Activated naive CD8-positive, alpha-beta T cell treated with anti-CD3 and anti-CD28 coated beads, Interleukin-2, amount 10 ng/mL, durations not matched to agents 7 days and 5 days (primary cell): ENCODE results near the gene SMAD7. TPM values are rescaled to one million over a fixed set of nuclear protein-coding genes. Genes with fewer than 3 reads are reported as not detected.
A peak's percentile ranks its signal among the peaks of the same experiment; 100 is the strongest.

Experiments
- ATAC-seq: fragments of 150-1000 bp; cut with Tn5 transposase; one replicate; pipeline ENCODE4 v1.10.0; 2021; ENCODE audit warnings: low read depth, moderate library complexity
- POLR2A ChIA-PET: fragments of 350-600 bp; sonication (Branson Sonifier 250); formaldehyde crosslinking; loops from one replicate; lab custom pipeline; 2021; ENCODE audit warnings: antibody characterized with exemption; lab: Charles Lee
- DNase-seq: peaks from one replicate; pipeline ENCODE4 v3.0.0; 2021
- H3K27ac Mint-ChIP-seq: one replicate; pipeline ENCODE4 v1.8.0; 2022; ENCODE audit warnings: mild to moderate bottlenecking, mixed read lengths
- H3K27me3 Mint-ChIP-seq: one replicate; pipeline ENCODE4 v1.8.0; 2022; ENCODE audit warnings: mild to moderate bottlenecking, moderate library complexity, mixed read lengths
- H3K36me3 Mint-ChIP-seq: one replicate; pipeline ENCODE4 v1.8.0; 2021; ENCODE audit warnings: mild to moderate bottlenecking, mixed read lengths
- H3K4me1 Mint-ChIP-seq: one replicate; pipeline ENCODE4 v1.8.0; 2021; ENCODE audit warnings: mixed read lengths
- H3K4me3 Mint-ChIP-seq: one replicate; pipeline ENCODE4 v1.8.0; 2022; ENCODE audit warnings: mild to moderate bottlenecking, moderate library complexity, mixed read lengths
- H3K9me3 Mint-ChIP-seq: one replicate; pipeline ENCODE4 v1.8.0; 2021; ENCODE audit warnings: mixed read lengths
- total RNA-seq, 2 experiments: library from RNA; stranded (reverse); gene quantifications; one replicate each; pipeline ENCODE4 v1.2.3, GENCODE V29; 2021

SMAD7 gene, protein sequence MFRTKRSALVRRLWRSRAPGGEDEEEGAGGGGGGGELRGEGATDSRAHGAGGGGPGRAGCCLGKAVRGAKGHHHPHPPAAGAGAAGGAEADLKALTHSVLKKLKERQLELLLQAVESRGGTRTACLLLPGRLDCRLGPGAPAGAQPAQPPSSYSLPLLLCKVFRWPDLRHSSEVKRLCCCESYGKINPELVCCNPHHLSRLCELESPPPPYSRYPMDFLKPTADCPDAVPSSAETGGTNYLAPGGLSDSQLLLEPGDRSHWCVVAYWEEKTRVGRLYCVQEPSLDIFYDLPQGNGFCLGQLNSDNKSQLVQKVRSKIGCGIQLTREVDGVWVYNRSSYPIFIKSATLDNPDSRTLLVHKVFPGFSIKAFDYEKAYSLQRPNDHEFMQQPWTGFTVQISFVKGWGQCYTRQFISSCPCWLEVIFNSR
- 10 to 100 TPM; 26.8 to 30.1 TPM for total RNA-seq

DNA sequence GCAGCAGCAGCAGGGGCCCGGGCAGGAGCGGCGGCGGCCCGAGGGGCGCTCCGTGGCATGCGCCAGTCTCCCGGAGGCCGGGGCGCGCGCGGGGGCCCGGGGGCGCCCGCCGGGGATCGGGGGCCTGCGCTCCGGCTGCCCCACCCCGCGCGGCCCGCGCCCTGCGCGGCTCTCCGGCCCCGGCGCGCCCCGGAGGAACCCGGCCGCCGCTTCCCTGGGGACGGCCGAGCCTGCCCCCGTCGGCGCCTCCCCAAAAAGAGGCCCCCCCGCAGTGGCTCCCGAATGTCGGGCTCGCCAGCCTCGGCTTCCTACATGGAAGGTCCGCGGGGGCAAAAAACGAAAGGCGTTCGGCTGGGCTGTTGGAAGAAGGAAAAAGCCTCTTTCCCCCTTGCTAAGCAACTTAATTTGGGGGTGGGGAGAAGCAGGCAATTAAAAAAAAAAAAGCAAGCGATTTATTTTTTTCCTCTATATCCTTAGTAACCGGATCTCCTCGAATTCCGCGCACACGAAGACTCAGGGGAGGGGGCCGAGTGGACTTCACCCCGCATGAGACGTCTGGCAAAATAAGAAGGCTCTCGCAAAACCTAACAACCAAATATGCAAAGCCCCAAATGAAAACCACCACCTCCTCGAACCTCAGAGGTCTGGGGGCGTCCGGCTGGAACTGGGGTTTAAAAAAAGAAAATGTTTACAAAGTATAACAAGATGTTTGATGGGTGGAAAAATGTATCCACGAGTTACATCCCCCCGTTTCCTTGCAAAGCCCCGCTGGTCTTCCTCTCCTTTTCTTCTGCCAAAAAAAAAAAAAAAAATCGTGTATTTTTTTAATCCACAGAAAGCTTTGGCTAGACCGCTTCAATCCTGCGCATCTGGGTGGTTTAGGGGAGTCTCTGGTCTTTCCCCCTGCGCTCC lies at the start of gene SMAD7:
Gene SMAD7, minus strand, starts transcription at position 430 of the 912 bp plus-strand sequence. CDS start 541 bp downstream, outside the sequence.
- DNase-seq, result no peak
- Mint-ChIP-seq H3K4me1 (peaks cover 25% of the 10 kb centered on the region), H3K27ac (peak within 1 kb of the TSS; percentile 93), H3K4me3 (peak within 1 kb of the TSS; percentile 100), H3K27me3 (peaks cover 5% of the 10 kb centered on the region), H3K36me3 (peaks cover 29% of the 10 kb centered on the region), H3K9me3 (no peaks in the 10 kb centered on the region)
- POLR2A ChIA-PET, result interaction anchor here (0.7 to 5.1 kb wide), 8 partner anchors 10 to 115 kb away, joined by 3 to 35 read pairs (median 4); no protein-coding TSS in a partner anchor
- ATAC-seq, result no peak

- Mint-ChIP-seq H3K27ac (no peak overlapping the region), H3K36me3 (no peaks in the 10 kb centered on the region), H3K27me3 (peaks cover 3% of the 10 kb centered on the region), H3K4me1 (peaks cover 9% of the 10 kb centered on the region), H3K9me3 (no peaks in the 10 kb centered on the region), H3K4me3 (no peak overlapping the region)
- ATAC-seq (no peak), DNase-seq (no peak)
- POLR2A ChIA-PET, result no interaction called here
These were observed 48.8 kb upstream of the SMAD7 start for GRCh38 chr18:48999569-48999968.

DNA sequence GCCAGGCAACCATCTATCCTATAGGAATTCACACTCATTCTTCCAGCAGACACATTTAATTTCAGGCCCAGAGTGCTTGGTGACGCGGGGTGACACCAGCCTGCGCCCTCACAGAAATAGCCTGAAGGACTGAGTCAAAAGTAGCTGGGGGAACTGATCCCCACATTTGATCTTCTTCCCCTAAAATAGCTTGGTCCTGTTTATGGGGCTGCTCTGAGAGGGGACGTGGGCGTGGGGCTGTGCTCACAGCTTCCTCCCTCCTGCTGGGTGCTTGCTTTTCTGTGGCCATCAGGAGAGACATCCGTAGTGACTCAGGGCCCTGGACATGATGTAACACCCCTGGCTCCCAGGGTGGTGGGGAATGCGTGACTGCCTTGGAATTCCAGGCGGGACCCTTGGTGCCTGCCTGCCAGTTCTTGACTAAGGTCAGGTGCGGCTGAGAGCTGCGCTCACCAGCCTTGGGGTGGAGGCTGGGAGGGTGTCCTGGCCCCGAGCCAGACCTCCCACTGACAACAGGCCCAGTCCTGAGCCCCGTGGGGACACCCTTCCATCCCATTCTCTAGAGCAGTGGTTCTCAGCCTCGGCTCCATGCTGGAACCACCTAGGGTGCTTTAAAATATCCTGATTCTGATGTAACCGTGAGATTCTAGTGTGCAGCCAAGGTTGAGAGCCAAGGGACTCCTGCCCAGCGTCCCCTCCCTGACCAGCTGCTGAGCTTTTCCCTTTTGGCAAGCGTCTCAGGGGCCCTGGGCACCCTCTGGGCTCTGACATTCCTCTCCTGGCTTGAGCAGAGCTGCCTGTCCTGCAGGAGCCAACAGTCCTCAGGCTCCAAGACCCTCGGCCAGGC lies 47.4 kb upstream of the SMAD7 start:
- Mint-ChIP-seq H3K4me1 (peaks cover 9% of the 10 kb centered on the region), H3K27me3 (peaks cover 4% of the 10 kb centered on the region), H3K9me3 (no peaks in the 10 kb centered on the region), H3K4me3 (no peak overlapping the region), H3K27ac (no peak overlapping the region), H3K36me3 (no peaks in the 10 kb centered on the region)
- DNase-seq (no peak), ATAC-seq (no peak)
- POLR2A ChIA-PET, result no interaction called here

DNA sequence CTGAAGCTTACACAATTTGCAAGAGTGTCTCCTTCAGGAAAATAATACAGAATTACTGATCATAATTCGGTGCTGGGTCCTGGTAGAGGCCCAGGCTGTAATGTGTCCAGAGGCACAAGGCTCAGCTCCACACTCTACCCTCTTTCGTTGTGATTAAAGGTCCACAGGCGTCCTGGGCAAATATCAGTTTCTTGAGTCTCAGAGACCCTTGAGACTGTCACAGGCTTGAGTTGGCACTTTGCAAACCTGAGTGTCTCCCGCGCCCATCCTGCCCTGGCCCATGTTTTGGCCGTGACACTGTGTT lies 46.9 kb upstream of the SMAD7 start:
- ATAC-seq (no peak), DNase-seq (no peak)
- no peak overlapping the region for H3K27ac Mint-ChIP-seq
- H3K4me1 Mint-ChIP-seq, result peaks cover 9% of the 10 kb centered on the region
- H3K4me3 Mint-ChIP-seq, result no peak overlapping the region
- POLR2A ChIA-PET, result no interaction called here
- H3K9me3 Mint-ChIP-seq, result no peaks in the 10 kb centered on the region
- H3K36me3 Mint-ChIP-seq, result no peaks in the 10 kb centered on the region
- peaks cover 7% of the 10 kb centered on the region for H3K27me3 Mint-ChIP-seq

DNA sequence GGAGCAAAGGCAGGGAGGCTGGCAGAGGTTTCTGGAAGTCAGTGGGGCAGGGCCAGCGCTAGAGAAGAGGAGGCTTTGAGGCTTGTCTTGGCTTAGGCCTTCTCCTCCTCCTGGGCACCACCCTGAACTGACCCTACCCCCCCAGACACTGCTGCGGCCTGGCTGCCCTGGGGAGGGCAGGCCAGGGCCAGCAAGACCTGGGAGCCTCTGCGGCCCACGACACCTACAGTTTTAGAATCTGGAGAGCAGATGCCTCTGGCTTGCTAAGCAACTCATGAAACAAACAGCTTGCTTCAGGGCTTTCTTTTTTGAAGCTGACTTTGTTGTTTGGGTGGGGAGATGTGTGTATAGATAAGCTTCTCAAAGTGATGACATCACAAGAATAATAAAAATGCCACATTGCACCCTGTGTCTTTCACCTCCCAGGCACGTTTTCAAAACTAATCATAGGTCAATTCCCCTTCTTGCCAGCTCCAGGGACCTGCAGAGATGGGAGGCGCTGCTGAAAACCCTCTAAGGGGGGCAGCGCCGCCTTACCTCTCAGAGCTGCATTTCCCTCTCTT lies 46.2 kb upstream of the SMAD7 start:
- H3K4me3 Mint-ChIP-seq, result no peak overlapping the region
- POLR2A ChIA-PET, result no interaction called here
- no peak overlapping the region for H3K27ac Mint-ChIP-seq
- DNase-seq, result no peak
- no peaks in the 10 kb centered on the region for H3K36me3 Mint-ChIP-seq
- ATAC-seq, result peak; percentile 47
- H3K4me1 Mint-ChIP-seq, result peaks cover 9% of the 10 kb centered on the region
- H3K9me3 Mint-ChIP-seq, result no peaks in the 10 kb centered on the region
- H3K27me3 Mint-ChIP-seq, result peaks cover 7% of the 10 kb centered on the region

- Mint-ChIP-seq H3K27me3 (peaks cover 7% of the 10 kb centered on the region), H3K9me3 (no peaks in the 10 kb centered on the region), H3K36me3 (no peaks in the 10 kb centered on the region), H3K4me3 (no peak overlapping the region), H3K27ac (no peak overlapping the region), H3K4me1 (peaks cover 9% of the 10 kb centered on the region)
- no peak for ATAC-seq
- no peak for DNase-seq
- POLR2A ChIA-PET, result no interaction called here
These were observed 45.3 kb upstream of the SMAD7 start for GRCh38 chr18:48996041-48996440.

- no peak overlapping the region for H3K27ac Mint-ChIP-seq
- H3K4me3 Mint-ChIP-seq, result no peak overlapping the region
- no peak for ATAC-seq
These were observed 44.4 kb upstream of the SMAD7 start for GRCh38 chr18:48994926-48995835.

DNA sequence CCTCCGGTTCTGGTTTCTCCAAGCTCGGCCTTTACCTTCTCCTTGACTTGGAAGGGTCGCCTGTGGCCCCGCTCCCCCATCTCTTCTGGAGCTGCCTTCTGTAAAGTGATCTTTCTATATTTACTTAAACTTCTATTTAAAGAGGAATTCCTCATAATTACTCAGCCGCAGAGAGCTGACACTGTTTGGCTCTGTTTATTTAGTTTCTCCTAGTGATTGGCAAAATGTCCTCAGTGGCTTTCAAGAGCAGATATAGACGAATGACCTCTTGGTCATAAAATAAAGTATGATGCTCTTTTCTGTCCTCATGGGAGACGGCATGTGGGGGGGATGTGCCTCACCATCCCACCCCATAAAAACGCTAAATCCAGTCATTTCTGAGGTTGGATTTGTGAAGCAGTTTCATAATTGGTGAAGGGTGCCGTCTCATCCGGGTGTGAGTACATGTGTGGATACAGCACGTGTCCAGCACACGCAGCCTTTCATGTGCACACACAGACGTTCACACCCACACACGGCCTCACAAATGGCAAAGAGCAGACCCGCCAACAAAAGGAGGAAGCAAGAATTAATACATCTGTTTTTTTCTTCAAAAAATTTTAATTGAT lies 43.4 kb upstream of the SMAD7 start:
- ATAC-seq (no peak), DNase-seq (no peak)
- POLR2A ChIA-PET, result no interaction called here
- peaks cover 9% of the 10 kb centered on the region for H3K4me1 Mint-ChIP-seq
- peaks cover 7% of the 10 kb centered on the region for H3K27me3 Mint-ChIP-seq
- no peak overlapping the region for H3K4me3 Mint-ChIP-seq
- H3K36me3 Mint-ChIP-seq, result no peaks in the 10 kb centered on the region
- no peak overlapping the region for H3K27ac Mint-ChIP-seq
- H3K9me3 Mint-ChIP-seq, result no peaks in the 10 kb centered on the region

More at GRCh38 chr18:48994926-48995835, 44.4 kb upstream of the SMAD7 start:
- POLR2A ChIA-PET, result no interaction called here
- H3K36me3 Mint-ChIP-seq, result no peaks in the 10 kb centered on the region
- peaks cover 7% of the 10 kb centered on the region for H3K27me3 Mint-ChIP-seq
- no peak for DNase-seq
- no peaks in the 10 kb centered on the region for H3K9me3 Mint-ChIP-seq
- H3K4me1 Mint-ChIP-seq, result peaks cover 9% of the 10 kb centered on the region

DNA sequence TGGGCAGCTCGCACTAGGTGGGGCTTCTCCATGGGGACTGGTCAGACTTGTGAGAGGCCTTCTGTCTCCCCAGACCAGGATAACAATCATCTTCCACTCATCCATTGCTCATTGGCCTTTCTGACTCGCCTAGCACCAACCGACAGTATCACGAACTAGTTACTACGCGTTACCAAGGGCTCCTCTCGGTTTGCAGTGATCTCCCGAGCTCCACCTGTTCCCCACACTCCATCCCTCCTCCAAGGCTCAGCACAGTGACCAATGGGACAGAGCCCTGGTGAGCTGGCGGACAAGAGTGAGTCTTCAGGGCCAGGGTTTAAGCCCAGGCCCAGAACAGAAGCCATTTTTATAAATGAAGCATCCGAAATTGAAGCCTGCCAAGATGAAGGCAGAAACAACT lies 42.8 kb upstream of the SMAD7 start:
- H3K27ac Mint-ChIP-seq, result no peak overlapping the region
- no peak overlapping the region for H3K4me3 Mint-ChIP-seq

DNA sequence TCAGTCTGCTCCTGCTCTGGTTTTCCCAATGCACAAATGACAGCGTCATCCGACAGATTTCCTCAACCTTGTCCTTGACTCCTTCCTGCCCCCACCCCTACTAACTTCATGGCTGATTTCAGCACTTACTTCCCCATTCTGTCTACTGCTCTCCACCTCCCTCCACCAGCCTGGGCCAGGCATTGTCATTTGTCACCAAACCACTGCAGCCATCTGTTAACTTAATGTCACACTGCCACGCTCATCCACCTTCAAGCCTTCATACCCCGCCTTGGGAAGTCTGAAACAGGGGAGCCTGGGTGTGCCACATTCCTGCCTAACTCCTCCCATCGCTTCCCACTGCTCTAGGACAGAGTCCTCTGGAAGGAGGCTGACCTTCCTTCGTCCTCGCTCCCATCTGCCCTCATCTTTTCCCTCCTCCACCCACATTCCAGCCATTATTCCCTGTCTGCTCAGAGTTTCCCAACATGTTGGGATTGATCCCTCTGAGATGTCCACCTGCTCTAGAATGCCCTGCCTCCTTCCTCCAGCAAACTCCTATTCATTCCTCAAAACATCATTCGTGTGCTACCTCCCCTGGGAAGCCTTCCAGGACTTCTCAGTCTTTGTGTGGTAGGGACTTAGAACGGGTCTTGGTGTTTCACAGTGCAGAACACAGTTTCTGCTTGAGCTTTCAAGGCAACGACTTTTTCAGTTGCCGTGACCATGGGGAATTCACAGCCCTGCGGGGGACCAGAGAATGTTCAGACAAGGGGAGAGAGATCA lies 42.2 kb upstream of the SMAD7 start:
- Mint-ChIP-seq H3K27me3 (peaks cover 7% of the 10 kb centered on the region), H3K27ac (no peak overlapping the region), H3K4me3 (no peak overlapping the region), H3K9me3 (no peaks in the 10 kb centered on the region), H3K4me1 (peaks cover 5% of the 10 kb centered on the region), H3K36me3 (no peaks in the 10 kb centered on the region)
- ATAC-seq (no peak), DNase-seq (no peak)
- POLR2A ChIA-PET, result no interaction called here

More for the DNA sequence above, 42.8 kb upstream of the SMAD7 start:
- ATAC-seq (no peak), DNase-seq (no peak)
- POLR2A ChIA-PET, result no interaction called here
- Mint-ChIP-seq H3K9me3 (no peaks in the 10 kb centered on the region), H3K4me1 (peaks cover 7% of the 10 kb centered on the region), H3K27me3 (peaks cover 7% of the 10 kb centered on the region), H3K36me3 (no peaks in the 10 kb centered on the region)

DNA sequence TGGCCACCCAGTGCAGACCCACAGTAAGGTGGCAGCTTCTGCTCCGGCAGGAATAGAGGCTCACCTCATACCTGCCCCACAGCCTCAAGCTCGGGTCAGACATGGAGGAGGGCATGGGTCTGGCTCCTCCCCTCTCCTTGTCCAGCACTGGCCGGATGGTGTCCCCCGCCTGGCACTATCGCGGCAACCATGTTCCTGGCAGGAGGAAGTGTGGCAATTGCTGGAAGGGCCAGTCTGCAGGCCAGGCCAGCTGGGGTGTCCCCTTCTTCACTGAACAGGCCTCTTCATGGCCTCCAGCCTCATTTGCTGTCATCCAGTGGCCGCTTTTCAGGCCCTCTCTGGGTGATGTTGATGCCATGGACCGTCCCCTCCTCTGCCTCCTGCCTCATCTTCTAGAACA lies 41.4 kb upstream of the SMAD7 start:
- POLR2A ChIA-PET, result no interaction called here
- Mint-ChIP-seq H3K9me3 (no peaks in the 10 kb centered on the region), H3K4me1 (peaks cover 2% of the 10 kb centered on the region), H3K27me3 (peaks cover 7% of the 10 kb centered on the region), H3K4me3 (no peak overlapping the region), H3K27ac (no peak overlapping the region), H3K36me3 (no peaks in the 10 kb centered on the region)
- ATAC-seq, result no peak
- no peak for DNase-seq
